Endodermal cell (in vitro differentiated cells): ENCODE measurements around the gene CXCL16. TPM values are rescaled to one million over a fixed set of nuclear protein-coding genes. Genes with fewer than 3 reads are reported as not detected.

Experiments used
- DNase-seq: peaks from one replicate; pipeline ENCODE4 v3.0.0-alpha.2; 2017
- H3K27ac ChIP-seq: 2 replicates; pipeline ENCODE4 v1.5.1; 2013; ENCODE audit warnings: mild to moderate bottlenecking, low read depth, low read length, moderate library complexity
- H3K27me3 ChIP-seq: 2 replicates; pipeline ENCODE4 v1.6.1; 2013; ENCODE audit warnings: mild to moderate bottlenecking, low read length, moderate library complexity; ENCODE audit not compliant: insufficient read depth, control insufficient read depth, poor library complexity, severe bottlenecking
- H3K36me3 ChIP-seq: 2 replicates; pipeline ENCODE4 v1.7.0; 2013; ENCODE audit warnings: mild to moderate bottlenecking, low read length, moderate library complexity; ENCODE audit not compliant: control insufficient read depth, insufficient read depth
- H3K4me1 ChIP-seq: one replicate; pipeline ENCODE4 v1.7.0; 2013; ENCODE audit warnings: low read length; ENCODE audit not compliant: control insufficient read depth, insufficient read depth
- H3K4me3 ChIP-seq: 2 replicates; pipeline ENCODE4 v1.5.1; 2013; ENCODE audit warnings: mild to moderate bottlenecking, low read length, moderate library complexity
- H3K9ac ChIP-seq: 2 replicates; pipeline ENCODE4 v1.6.1; 2013; ENCODE audit warnings: mild to moderate bottlenecking, low read length, moderate library complexity; ENCODE audit not compliant: poor library complexity, severe bottlenecking; ENCODE audit errors: extremely low read depth
- H3K9me3 ChIP-seq: 2 replicates; pipeline ENCODE4 v1.6.1; 2013; ENCODE audit warnings: mild to moderate bottlenecking, low read length, moderate library complexity; ENCODE audit not compliant: control insufficient read depth
- H3K27ac Mint-ChIP-seq: 2 replicates; pipeline ENCODE4 v1.8.0; 2020; ENCODE audit warnings: mixed read lengths
- H3K27me3 Mint-ChIP-seq: 2 replicates; pipeline ENCODE4 v1.8.0; 2021; ENCODE audit warnings: mild to moderate bottlenecking, mixed read lengths; ENCODE audit not compliant: insufficient read depth
- H3K36me3 Mint-ChIP-seq: 2 replicates; pipeline ENCODE4 v1.8.0; 2020; ENCODE audit warnings: low read depth, mixed read lengths
- H3K4me1 Mint-ChIP-seq: 2 replicates; pipeline ENCODE4 v1.8.0; 2020; ENCODE audit warnings: mixed read lengths
- H3K4me3 Mint-ChIP-seq: 2 replicates; pipeline ENCODE4 v1.8.0; 2020; ENCODE audit warnings: mild to moderate bottlenecking, moderate library complexity, mixed read lengths
- H3K9me3 Mint-ChIP-seq: 2 replicates; pipeline ENCODE4 v1.8.0; 2020; ENCODE audit warnings: mild to moderate bottlenecking, mixed read lengths
- WGBS, 2 experiments: methylation state at CpG; one replicate each; pipeline versions ENCODE4 v1.1.5 to v1.1.7; 2013; ENCODE audit warnings: missing lambda C conversion rate in 2 of 2, mixed read lengths in 1 of 2; ENCODE audit not compliant: insufficient coverage in 1 of 2, insufficient read length in 1 of 2; 5-methylcytosine and 5-hydroxymethylcytosine counted together
- total RNA-seq, 2 donors: library from RNA; stranded (reverse); fragmentation: NEBNext Ultra II Directional in 1 of 2; extraction: Animal tissue kit (Norgen Biotek cat#: 25700) in 1 of 2; gene quantifications; 2 replicates in 1 of 2; 3 replicates in 1 of 2; pipeline ENCODE4 v1.2.1, GENCODE V29; 2021
- TF ChIP-seq, protein P1 (sequence below): fragments of 200-600 bp; sonication (generic); conservative IDR thresholded peaks from 2 replicates; pipeline ENCODE4 v1.5.0; 2021; ENCODE audit warnings: antibody characterized with exemption, mild to moderate bottlenecking

Gene CXCL16
- total RNA-seq, 2 donors from 2014 or later, result 0.60 to 0.73 TPM

DNA sequence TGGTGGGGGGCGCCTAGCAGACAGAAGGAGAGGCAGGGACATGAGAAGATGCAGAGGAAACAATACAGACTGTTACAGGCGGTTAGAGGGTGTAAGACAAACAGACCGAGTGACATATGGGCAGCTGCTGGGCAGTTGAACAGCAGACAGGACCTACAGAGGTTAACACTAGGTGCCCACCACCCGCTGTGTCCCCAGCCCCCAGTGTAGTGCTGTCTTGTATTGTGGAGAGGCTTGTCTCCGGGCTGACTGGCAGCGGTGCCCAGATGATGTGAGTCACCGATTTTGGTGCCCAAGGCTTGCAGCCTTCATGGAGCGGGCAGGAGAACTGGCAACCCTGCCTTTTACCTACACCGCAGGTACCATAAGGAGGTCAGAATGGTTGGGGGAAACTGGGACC, 2.4 kb upstream of the CXCL16 start:
- no peaks in the 10 kb centered on the region for H3K9me3 Mint-ChIP-seq
- H3K36me3 ChIP-seq, result no peaks in the 10 kb centered on the region
- H3K27me3 ChIP-seq, result peaks cover 94% of the 10 kb centered on the region
- DNase-seq, result no peak
- peaks cover 5% of the 10 kb centered on the region for H3K4me1 ChIP-seq
- peaks cover 11% of the 10 kb centered on the region for H3K4me1 Mint-ChIP-seq
- no peak overlapping the region for H3K4me3 Mint-ChIP-seq
- no peak overlapping the region for H3K9ac ChIP-seq
- no peak overlapping the region for H3K27ac Mint-ChIP-seq
- no peaks in the 10 kb centered on the region for H3K9me3 ChIP-seq
- H3K27me3 Mint-ChIP-seq, result peaks cover 83% of the 10 kb centered on the region
- no peak overlapping the region for H3K27ac ChIP-seq
- TF ChIP-seq, protein P1, sequence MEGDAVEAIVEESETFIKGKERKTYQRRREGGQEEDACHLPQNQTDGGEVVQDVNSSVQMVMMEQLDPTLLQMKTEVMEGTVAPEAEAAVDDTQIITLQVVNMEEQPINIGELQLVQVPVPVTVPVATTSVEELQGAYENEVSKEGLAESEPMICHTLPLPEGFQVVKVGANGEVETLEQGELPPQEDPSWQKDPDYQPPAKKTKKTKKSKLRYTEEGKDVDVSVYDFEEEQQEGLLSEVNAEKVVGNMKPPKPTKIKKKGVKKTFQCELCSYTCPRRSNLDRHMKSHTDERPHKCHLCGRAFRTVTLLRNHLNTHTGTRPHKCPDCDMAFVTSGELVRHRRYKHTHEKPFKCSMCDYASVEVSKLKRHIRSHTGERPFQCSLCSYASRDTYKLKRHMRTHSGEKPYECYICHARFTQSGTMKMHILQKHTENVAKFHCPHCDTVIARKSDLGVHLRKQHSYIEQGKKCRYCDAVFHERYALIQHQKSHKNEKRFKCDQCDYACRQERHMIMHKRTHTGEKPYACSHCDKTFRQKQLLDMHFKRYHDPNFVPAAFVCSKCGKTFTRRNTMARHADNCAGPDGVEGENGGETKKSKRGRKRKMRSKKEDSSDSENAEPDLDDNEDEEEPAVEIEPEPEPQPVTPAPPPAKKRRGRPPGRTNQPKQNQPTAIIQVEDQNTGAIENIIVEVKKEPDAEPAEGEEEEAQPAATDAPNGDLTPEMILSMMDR, result no peak
- H3K4me3 ChIP-seq, result no peak overlapping the region
- H3K36me3 Mint-ChIP-seq, result no peaks in the 10 kb centered on the region
- 88 to 93% methylated on average over 7 to 9 of the region's 9 CpGs for WGBS, 2 experiments

DNA sequence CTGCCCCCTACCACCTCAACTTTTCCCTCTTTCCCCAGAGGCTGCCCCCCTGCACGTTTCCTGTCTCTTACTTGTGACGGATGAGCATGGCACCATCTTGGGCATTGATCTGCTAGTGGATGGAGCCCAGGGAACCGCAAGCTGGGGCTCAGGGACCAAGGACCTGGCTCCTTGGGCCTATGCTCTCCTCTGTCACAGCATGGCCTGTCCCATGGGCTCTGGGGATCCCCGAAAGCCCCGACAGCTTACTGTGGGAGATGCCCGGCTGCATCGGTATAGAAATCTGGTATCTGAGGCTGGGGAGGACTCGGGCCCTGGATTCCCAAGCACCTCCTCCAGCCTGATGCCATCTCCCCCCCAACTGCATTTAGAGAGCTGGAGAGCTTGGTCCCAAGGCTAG, 1.8 kb upstream of the CXCL16 start:
- H3K9me3 Mint-ChIP-seq, result no peaks in the 10 kb centered on the region
- no peaks in the 10 kb centered on the region for H3K9me3 ChIP-seq
- peaks cover 99% of the 10 kb centered on the region for H3K27me3 ChIP-seq
- WGBS, 2 experiments, result 96 to 100% methylated on average over 3 to 8 of the region's 8 CpGs
- peaks cover 11% of the 10 kb centered on the region for H3K4me1 Mint-ChIP-seq
- TF ChIP-seq, protein P1, result no peak
- H3K4me3 ChIP-seq, result no peak overlapping the region
- no peaks in the 10 kb centered on the region for H3K36me3 Mint-ChIP-seq
- H3K9ac ChIP-seq, result no peak overlapping the region
- no peak overlapping the region for H3K4me3 Mint-ChIP-seq
- DNase-seq, result no peak
- no peak overlapping the region for H3K27ac Mint-ChIP-seq
- peaks cover 5% of the 10 kb centered on the region for H3K4me1 ChIP-seq
- no peaks in the 10 kb centered on the region for H3K36me3 ChIP-seq
- H3K27me3 Mint-ChIP-seq, result peaks cover 89% of the 10 kb centered on the region
- H3K27ac ChIP-seq, result no peak overlapping the region

DNA sequence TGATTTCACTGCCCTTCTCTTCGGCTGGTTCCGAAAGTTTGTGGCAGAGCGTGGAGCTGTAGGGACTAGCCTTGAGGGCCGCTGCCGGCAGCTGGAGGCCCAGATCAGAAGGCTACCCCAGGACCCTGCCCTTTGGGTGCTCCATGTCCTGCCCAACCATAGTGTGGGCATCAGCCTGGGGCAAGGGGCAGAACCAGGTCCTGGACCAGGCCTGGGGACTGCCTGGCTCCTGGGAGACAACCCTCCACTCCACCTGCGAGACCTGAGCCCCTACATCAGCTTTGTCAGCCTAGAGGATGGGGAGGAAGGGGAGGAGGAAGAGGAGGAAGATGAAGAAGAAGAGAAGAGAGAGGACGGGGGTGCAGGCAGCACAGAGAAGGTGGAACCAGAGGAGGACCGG, 856 bp upstream of the CXCL16 start:
- H3K27me3 ChIP-seq, result peaks cover 99% of the 10 kb centered on the region
- H3K4me3 ChIP-seq, result no peak overlapping the region
- DNase-seq, result no peak
- no peaks in the 10 kb centered on the region for H3K9me3 Mint-ChIP-seq
- peaks cover 96% of the 10 kb centered on the region for H3K27me3 Mint-ChIP-seq
- H3K4me1 Mint-ChIP-seq, result peaks cover 11% of the 10 kb centered on the region
- WGBS, 2 experiments, result 89 to 90% methylated on average over 2 to 8 of the region's 8 CpGs
- H3K4me3 Mint-ChIP-seq, result peak overlapping the region; percentile 51
- no peak overlapping the region for H3K9ac ChIP-seq
- H3K4me1 ChIP-seq, result peaks cover 5% of the 10 kb centered on the region
- no peak overlapping the region for H3K27ac ChIP-seq
- no peaks in the 10 kb centered on the region for H3K36me3 ChIP-seq
- TF ChIP-seq, protein P1, result no peak
- no peaks in the 10 kb centered on the region for H3K9me3 ChIP-seq
- H3K27ac Mint-ChIP-seq, result no peak overlapping the region
- no peaks in the 10 kb centered on the region for H3K36me3 Mint-ChIP-seq
